Chondrocyte (in vitro differentiated cells): ENCODE measurements around the gene ESPN. TPM values are rescaled to one million over a fixed set of nuclear protein-coding genes. Genes with fewer than 3 reads are reported as not detected.

Experiments
- DNase-seq: peaks from one replicate; pipeline ENCODE4 v3.0.0; 2021; ENCODE audit warnings: mixed read lengths, low spot score
- H3K27ac Mint-ChIP-seq: one replicate; pipeline ENCODE4 v1.8.0; 2021; ENCODE audit warnings: mild to moderate bottlenecking, moderate library complexity, mixed read lengths; ENCODE audit not compliant: unreplicated experiment
- H3K27me3 Mint-ChIP-seq: 2 replicates; pipeline ENCODE4 v1.8.0; 2021; ENCODE audit warnings: low read depth, mixed read lengths
- H3K36me3 Mint-ChIP-seq: 2 replicates; pipeline ENCODE4 v1.8.0; 2021; ENCODE audit warnings: low read depth, mixed read lengths
- H3K4me1 Mint-ChIP-seq: 2 replicates; pipeline ENCODE4 v1.8.0; 2021; ENCODE audit warnings: low read depth, mild to moderate bottlenecking, mixed read lengths
- H3K4me3 Mint-ChIP-seq: one replicate; pipeline ENCODE4 v1.8.0; 2021; ENCODE audit warnings: mild to moderate bottlenecking, moderate library complexity, mixed read lengths; ENCODE audit not compliant: unreplicated experiment
- H3K9me3 Mint-ChIP-seq: 2 replicates; pipeline ENCODE4 v1.8.0; 2021; ENCODE audit warnings: low read depth, mixed read lengths
- CTCF ChIP-seq: fragments of 200-600 bp; sonication (generic); IDR thresholded peaks from 2 replicates; pipeline ENCODE4 v1.5.0; 2021; ENCODE audit warnings: antibody characterized with exemption, mild to moderate bottlenecking, moderate library complexity
- total RNA-seq: library from RNA; stranded (reverse); gene quantifications from 3 replicates; pipeline ENCODE4 v1.2.1, GENCODE V29; 2021

The ESPN gene
- total RNA-seq, 1 donor from 2014 or later: 0.57 TPM

GRCh38 chr1:6460301-6461050 is 35.9 kb downstream of the ESPN start:
- Mint-ChIP-seq H3K9me3 (no peaks in the 10 kb centered on the region), H3K4me3 (no peak overlapping the region), H3K36me3 (peaks cover 18% of the 10 kb centered on the region), H3K27ac (no peak overlapping the region), H3K27me3 (no peaks in the 10 kb centered on the region), H3K4me1 (no peaks in the 10 kb centered on the region)
- DNase-seq: peak; percentile 84
- no peak for TF ChIP-seq CTCF

DNA sequence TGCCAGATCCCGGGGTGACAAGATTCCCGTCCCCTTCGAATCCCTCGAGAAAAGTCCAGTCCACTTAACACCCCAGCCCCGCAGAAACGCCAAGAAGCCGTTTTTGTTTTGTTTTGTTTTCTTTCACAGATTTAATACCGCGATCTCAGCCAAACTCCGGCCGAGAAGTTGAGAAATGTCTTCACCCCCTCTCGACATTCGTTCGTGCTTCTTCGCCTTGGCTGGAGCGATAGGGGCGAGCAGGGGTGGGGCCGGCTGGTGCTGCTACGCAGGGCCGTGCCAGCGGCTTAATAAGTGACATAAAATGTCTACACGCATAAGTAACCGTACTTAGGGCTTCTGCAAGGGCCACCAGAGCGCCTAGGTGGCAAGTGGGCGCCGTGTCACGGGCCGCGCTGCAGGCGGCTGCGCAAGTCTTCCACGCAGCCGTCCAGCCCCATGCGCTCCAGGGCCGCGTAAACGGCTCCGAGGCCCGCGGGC is 36.5 kb downstream of the ESPN start:
- Mint-ChIP-seq H3K27me3 (no peaks in the 10 kb centered on the region), H3K9me3 (no peaks in the 10 kb centered on the region), H3K27ac (no peak overlapping the region), H3K36me3 (peaks cover 18% of the 10 kb centered on the region), H3K4me3 (no peak overlapping the region), H3K4me1 (no peaks in the 10 kb centered on the region)
- TF ChIP-seq CTCF: no peak
- no peak for DNase-seq

DNA sequence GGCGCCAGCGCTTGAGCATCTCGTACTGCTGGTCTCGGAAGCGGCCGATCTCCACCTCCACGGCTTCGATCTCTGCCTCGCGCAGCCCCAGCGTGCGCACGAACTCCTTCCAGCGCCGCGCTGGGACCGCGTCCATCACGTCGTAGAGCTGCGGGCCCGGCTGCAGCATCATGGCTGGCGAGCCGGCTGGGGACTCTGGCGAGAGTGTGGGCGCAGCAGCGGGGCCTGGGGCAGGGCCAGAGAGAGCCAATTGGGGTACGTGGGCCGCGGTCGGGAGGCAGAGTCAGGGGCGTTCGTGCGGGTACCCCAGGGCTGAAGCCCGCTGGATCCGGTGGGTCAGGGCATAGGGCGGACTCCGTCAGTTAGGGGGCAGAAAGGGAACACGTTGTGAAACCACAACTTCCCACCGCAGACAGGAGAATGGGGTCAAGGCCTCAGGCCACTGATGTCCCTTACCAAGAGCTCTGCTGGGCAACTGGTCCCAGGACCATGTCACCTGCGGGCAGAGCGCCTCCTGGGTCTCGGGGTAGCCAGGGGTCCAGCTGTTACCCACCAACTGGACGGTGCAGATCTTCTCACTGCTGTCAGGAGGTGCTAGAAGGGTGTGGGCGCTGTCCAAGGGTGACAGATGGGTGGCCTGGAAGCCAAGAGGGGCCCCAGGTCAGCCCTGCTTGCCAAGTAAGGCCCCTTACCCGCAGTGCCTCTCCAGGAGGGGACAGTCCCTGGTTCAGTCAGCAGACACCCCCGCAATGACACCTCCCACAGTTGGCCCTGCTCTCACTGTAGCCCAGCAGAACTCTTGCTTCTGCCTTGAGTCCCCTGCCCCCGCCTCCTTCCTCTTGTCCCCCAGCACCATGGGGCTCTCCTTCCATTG is 37.2 kb downstream of the ESPN start:
- no peak for TF ChIP-seq CTCF
- Mint-ChIP-seq H3K9me3 (no peaks in the 10 kb centered on the region), H3K27me3 (no peaks in the 10 kb centered on the region), H3K4me3 (no peak overlapping the region), H3K36me3 (peaks cover 18% of the 10 kb centered on the region), H3K4me1 (no peaks in the 10 kb centered on the region), H3K27ac (no peak overlapping the region)
- peak; percentile 92 for DNase-seq

DNA sequence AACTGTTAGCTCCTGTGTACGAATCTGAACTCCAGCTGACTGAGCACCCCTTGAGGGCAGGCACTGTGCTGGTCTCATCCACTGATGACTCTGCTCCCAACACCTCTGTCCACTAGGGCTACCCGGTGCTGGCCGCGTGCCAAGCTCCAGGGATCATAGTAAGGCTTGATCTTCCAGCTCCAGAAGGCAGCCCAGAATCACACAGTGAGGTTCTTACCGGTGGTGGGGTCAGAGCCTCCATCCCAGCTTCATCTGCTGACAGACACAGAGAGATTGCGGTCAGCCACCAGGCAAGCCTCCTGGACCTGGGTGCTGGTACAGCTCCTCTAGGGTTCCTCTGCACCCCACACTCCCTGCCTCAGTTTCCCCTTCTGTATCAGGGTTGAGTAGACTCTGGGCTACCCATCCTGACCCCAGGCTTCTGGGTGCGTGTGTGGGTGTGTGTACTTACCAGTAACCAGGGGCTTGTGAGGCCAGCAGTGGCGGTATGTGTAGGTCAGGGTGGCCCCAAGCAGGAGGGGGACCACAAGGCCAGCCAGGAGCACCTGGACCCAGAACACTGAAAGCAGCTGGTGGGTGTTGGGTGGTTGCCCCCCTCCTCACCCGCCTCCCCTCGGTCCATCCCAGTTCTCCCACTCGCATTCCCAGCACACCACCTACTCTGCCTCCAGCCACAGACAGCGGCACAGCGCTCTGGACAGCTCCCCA is 38.0 kb downstream of the ESPN start:
- Mint-ChIP-seq H3K4me1 (no peaks in the 10 kb centered on the region), H3K9me3 (no peaks in the 10 kb centered on the region), H3K27me3 (no peaks in the 10 kb centered on the region), H3K27ac (no peak overlapping the region), H3K36me3 (peaks cover 21% of the 10 kb centered on the region), H3K4me3 (no peak overlapping the region)
- TF ChIP-seq CTCF: no peak
- DNase-seq: peak; percentile 82

GRCh38 chr1:6463120-6463412 is 38.5 kb downstream of the ESPN start:
- Mint-ChIP-seq H3K4me1 (no peaks in the 10 kb centered on the region), H3K27me3 (no peaks in the 10 kb centered on the region), H3K4me3 (no peak overlapping the region), H3K27ac (no peak overlapping the region), H3K9me3 (no peaks in the 10 kb centered on the region), H3K36me3 (peaks cover 22% of the 10 kb centered on the region)
- no peak for TF ChIP-seq CTCF
- no peak for DNase-seq
